T-helper 22 cell (primary cell): ENCODE data around the gene CD93.

Experiments used
- DNase-seq: peaks from one replicate; pipeline ENCODE4 v3.0.0-alpha.2; 2020; ENCODE audit warnings: low read depth

The CD93 gene

GRCh38 chr20:23086056-23086566 is at the start of gene CD93:
Gene CD93, minus strand, starts transcription at chr20:23086324. Its CDS starts 132 bp downstream, at chr20:23086192.
- no peak for DNase-seq

- no peak for DNase-seq
Measured at GRCh38 chr20:23133560-23133998, 47.5 kb upstream of the CD93 start.

GRCh38 chr20:23132930-23133559 is 46.9 kb upstream of the CD93 start:
- no peak for DNase-seq

- no peak for DNase-seq
Measured at GRCh38 chr20:23132293-23132929, 46.3 kb upstream of the CD93 start.

GRCh38 chr20:23131766-23132165 is 45.6 kb upstream of the CD93 start:
- DNase-seq: no peak

GRCh38 chr20:23130622-23131140 is 44.6 kb upstream of the CD93 start:
- no peak for DNase-seq

GRCh38 chr20:23129891-23130621 is 43.9 kb upstream of the CD93 start:
- no peak for DNase-seq

GRCh38 chr20:23129266-23129665 is 43.1 kb upstream of the CD93 start:
- DNase-seq: no peak

- no peak for DNase-seq
Measured at GRCh38 chr20:23128461-23129125, 42.5 kb upstream of the CD93 start.

- no peak for DNase-seq
Measured at GRCh38 chr20:23127506-23128279, 41.6 kb upstream of the CD93 start.

- DNase-seq: no peak
Measured at GRCh38 chr20:23126281-23127061, 40.3 kb upstream of the CD93 start.

GRCh38 chr20:23125625-23126191 is 39.6 kb upstream of the CD93 start:
- no peak for DNase-seq

- DNase-seq: no peak
Measured at GRCh38 chr20:23125159-23125558, 39.0 kb upstream of the CD93 start.

GRCh38 chr20:23123886-23124285 is 37.8 kb upstream of the CD93 start:
- DNase-seq: no peak

- no peak for DNase-seq
Measured at GRCh38 chr20:23122796-23123655, 36.9 kb upstream of the CD93 start.

- no peak for DNase-seq
Measured at GRCh38 chr20:23122321-23122720, 36.2 kb upstream of the CD93 start.

- DNase-seq: no peak
Measured at GRCh38 chr20:23121751-23122320, 35.7 kb upstream of the CD93 start.

- no peak for DNase-seq
Measured at GRCh38 chr20:23120936-23121750, 35.0 kb upstream of the CD93 start.
